OCI-LY7 (cell line): ENCODE results near the gene ARL4D.

Experiments
- CTCF ChIP-seq: fragments of 200-600 bp; sonication (generic); conservative IDR thresholded peaks from 2 replicates; pipeline ENCODE4 v1.5.1; 2014; ENCODE audit warnings: mild to moderate bottlenecking, antibody characterized with exemption, low read length, moderate library complexity, mixed read lengths
- EZH2phosphoT487 ChIP-seq: fragments of 200-600 bp; sonication (generic); IDR thresholded peaks from 2 replicates; pipeline ENCODE4 v1.6.1; 2018; ENCODE audit warnings: low read depth, borderline replicate concordance, mild to moderate bottlenecking, mixed run types, antibody characterized with exemption, low read length, moderate library complexity, mixed read lengths

GRCh38 chr17:43446773-43447172, 48.0 kb downstream of the ARL4D start:
- TF ChIP-seq CTCF (no peak), EZH2phosphoT487 (no peak)
